DOHH2 (cell line): ENCODE measurements around the gene MPPED1.

Source experiments
- CTCF ChIP-seq: fragments of 200-600 bp; sonication (generic); IDR thresholded peaks from one replicate; pipeline ENCODE4 v1.5.1; 2014; ENCODE audit warnings: antibody characterized with exemption, mild to moderate bottlenecking, low read depth, low read length; ENCODE audit not compliant: poor library complexity, severe bottlenecking
- EZH2phosphoT487 ChIP-seq: fragments of 200-600 bp; sonication (generic); IDR thresholded peaks from 2 replicates; pipeline ENCODE4 v1.6.1; 2017; ENCODE audit warnings: borderline replicate concordance, mild to moderate bottlenecking, antibody characterized with exemption, low read length, moderate library complexity, mixed read lengths

- no peak for TF ChIP-seq CTCF
- TF ChIP-seq EZH2phosphoT487 = no peak
Measured at GRCh38 chr22:43404673-43405385, 7.0 kb upstream of the MPPED1 start.
